GM18498 (cell line): ENCODE measurements around the gene PCDHA9.
"Not testable (repeated sequence)": the region's sequence is repeated elsewhere in the genome, so short reads cannot be mapped to it uniquely, and the experiment has no call there.

Experiments used
- ATAC-seq: cut with Tn5 transposase; IDR thresholded peaks from one replicate; pipeline ENCODE4 v1.9.1; 2021; ENCODE audit warnings: mild to moderate bottlenecking, moderate library complexity; ENCODE audit not compliant: unreplicated experiment

The PCDHA9 gene, protein sequence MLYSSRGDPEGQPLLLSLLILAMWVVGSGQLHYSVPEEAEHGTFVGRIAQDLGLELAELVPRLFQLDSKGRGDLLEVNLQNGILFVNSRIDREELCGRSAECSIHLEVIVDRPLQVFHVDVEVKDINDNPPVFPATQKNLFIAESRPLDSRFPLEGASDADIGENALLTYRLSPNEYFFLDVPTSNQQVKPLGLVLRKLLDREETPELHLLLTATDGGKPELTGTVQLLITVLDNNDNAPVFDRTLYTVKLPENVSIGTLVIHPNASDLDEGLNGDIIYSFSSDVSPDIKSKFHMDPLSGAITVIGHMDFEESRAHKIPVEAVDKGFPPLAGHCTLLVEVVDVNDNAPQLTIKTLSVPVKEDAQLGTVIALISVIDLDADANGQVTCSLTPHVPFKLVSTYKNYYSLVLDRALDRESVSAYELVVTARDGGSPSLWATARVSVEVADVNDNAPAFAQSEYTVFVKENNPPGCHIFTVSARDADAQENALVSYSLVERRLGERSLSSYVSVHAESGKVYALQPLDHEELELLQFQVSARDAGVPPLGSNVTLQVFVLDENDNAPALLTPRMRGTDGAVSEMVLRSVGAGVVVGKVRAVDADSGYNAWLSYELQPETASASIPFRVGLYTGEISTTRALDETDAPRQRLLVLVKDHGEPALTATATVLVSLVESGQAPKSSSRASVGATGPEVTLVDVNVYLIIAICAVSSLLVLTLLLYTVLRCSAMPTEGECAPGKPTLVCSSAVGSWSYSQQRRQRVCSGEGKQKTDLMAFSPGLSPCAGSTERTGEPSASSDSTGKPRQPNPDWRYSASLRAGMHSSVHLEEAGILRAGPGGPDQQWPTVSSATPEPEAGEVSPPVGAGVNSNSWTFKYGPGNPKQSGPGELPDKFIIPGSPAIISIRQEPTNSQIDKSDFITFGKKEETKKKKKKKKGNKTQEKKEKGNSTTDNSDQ

GRCh38 chr5:140848139-140849102, at the start of gene PCDHA9:
TSS of gene PCDHA9 (plus strand) at chr5:140848382. CDS start at chr5:140848496, 114 bp downstream.
- ATAC-seq, result not testable (repeated sequence)

- no peak for ATAC-seq
Measured at GRCh38 chr5:140800816-140801493, 47.2 kb upstream of the PCDHA9 start, which contains the start of gene PCDHA3. TSS of gene PCDHA3 (plus strand) at chr5:140801057.

DNA sequence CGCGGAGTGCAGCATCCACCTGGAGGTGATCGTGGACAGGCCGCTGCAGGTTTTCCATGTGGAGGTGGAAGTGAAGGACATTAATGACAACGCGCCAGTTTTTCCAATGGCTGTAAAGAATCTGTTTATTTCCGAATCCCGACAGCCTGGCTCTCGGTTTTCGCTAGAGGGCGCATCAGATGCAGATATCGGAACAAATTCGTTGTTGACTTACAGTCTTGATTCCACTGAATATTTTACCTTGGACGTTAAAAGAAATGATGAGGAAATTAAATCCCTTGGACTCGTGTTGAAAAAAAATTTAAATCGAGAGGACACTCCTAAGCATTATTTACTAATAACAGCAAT, 46.7 kb upstream of the PCDHA9 start:
- ATAC-seq, result no peak

DNA sequence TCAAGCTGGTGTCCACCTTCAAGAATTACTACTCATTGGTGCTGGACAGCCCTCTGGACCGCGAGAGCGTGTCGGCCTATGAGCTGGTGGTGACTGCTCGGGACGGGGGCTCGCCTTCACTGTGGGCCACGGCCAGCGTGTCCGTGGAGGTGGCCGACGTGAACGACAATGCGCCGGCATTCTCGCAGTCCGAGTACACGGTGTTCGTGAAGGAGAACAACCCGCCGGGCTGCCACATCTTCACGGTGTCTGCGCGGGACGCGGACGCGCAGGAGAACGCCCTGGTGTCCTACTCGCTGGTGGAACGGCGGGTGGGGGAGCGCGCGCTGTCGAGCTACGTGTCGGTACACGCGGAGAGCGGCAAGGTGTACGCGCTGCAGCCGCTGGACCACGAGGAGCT, 45.8 kb upstream of the PCDHA9 start:
- not testable (repeated sequence) for ATAC-seq

DNA sequence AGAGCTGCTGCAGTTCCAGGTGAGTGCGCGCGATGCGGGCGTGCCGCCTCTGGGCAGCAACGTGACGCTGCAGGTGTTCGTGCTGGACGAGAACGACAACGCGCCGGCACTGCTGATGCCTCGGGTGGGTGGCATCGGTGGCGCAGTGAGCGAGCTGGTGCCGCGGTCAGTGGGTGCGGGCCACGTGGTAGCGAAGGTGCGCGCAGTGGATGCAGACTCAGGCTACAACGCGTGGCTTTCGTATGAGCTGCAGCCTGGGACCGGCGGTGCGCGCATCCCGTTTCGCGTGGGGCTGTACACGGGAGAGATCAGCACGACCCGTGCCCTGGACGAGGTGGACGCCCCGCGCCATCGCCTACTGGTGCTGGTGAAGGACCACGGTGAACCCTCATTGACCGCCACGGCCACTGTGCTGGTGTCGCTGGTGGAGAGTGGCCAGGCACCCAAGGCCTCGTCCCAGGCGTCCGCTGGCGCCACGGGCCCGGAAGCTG, 45.4 kb upstream of the PCDHA9 start:
- ATAC-seq, result no peak

- ATAC-seq, result no peak
Measured at GRCh38 chr5:140806834-140807775, 41.1 kb upstream of the PCDHA9 start, which contains the start of gene PCDHA4. TSS of gene PCDHA4 (plus strand) at chr5:140807068.

- ATAC-seq, result not testable (repeated sequence)
Measured at GRCh38 chr5:140808241-140808888, 39.8 kb upstream of the PCDHA9 start.

GRCh38 chr5:140808889-140809291, 39.3 kb upstream of the PCDHA9 start:
- no peak for ATAC-seq

- ATAC-seq, result no peak
Measured at GRCh38 chr5:140821375-140822280, 26.6 kb upstream of the PCDHA9 start, which contains the start of gene PCDHA5. TSS of gene PCDHA5 (plus strand) at chr5:140821613.

GRCh38 chr5:140822281-140822629, 25.9 kb upstream of the PCDHA9 start:
- no peak for ATAC-seq

DNA sequence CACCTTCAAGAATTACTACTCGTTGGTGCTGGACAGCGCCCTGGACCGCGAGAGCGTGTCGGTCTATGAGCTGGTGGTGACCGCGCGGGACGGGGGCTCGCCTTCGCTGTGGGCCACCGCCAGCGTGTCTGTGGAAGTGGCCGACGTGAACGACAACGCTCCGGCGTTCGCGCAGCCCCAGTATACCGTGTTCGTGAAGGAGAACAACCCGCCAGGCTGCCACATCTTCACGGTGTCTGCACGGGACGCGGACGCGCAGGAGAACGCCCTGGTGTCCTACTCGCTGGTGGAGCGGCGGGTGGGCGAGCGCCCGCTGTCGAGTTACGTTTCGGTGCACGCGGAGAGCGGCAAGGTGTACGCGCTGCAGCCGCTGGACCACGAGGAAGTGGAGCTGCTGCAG, 25.2 kb upstream of the PCDHA9 start:
- ATAC-seq, result not testable (repeated sequence)

GRCh38 chr5:140823475-140823874, 24.7 kb upstream of the PCDHA9 start:
- no peak for ATAC-seq

DNA sequence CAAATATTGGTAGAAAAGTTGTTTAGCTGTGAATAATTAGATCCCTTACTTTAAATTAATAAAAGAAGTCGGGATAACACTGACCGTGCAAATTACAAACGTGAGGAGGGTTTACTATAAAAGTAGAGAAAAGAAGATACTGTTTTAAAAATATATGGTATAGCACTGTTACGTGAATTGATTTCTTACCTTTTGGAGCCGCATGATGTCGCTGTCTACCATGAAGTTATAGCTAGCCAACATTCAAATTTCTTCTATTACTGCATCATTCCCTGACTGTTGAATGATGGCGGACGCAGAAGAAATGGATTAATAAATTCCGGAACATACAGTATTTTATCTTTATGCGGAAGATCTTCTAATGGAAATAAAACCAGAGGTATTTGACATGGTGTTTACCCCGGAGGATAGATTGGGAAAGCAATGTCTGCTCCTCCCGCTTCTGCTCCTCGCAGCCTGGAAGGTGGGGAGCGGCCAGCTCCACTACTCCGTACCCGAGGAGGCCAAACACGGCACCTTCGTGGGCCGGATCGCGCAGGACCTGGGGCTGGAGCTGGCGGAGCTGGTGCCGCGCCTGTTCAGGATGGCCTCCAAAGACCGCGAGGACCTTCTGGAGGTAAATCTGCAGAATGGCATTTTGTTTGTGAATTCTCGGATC, 20.3 kb upstream of the PCDHA9 start, which contains the start of gene PCDHA6:
PCDHA6 (plus strand) TSS at position 257 of the 658 bp plus-strand sequence; CDS start at position 389, 132 bp downstream.
- ATAC-seq, result no peak

- no peak for ATAC-seq
Measured at GRCh38 chr5:140828362-140828737, 19.8 kb upstream of the PCDHA9 start.

- ATAC-seq, result not testable (repeated sequence)
Measured at GRCh38 chr5:140829511-140830501, 18.4 kb upstream of the PCDHA9 start.
